ENCODE results near the gene EPB41L5.

The EPB41L5 gene

DNA sequence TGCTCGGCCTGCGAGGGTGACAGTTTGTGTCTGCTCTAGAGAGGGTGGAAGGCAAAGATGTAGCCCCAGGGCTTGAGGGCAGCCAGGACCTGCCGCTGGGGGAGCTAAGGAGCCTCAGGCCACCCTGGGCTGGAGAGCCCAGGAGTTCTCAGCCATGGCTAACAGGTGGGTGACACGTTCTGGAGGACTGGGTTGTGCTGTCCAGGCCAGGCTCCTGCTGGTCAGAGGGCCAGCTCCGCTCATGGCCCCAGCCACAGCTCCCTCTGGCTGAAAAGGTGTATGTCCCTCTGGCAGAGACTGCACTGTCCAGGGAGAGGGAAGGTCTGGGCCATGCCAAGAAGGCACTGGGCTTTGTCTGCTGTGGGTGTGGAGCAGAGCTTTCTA is 191.1 kb downstream of the EPB41L5 start:
- DNase-seq = no peak

GRCh38 chr2:120204417-120204816 is 191.5 kb downstream of the EPB41L5 start:
- DNase-seq = no peak

DNA sequence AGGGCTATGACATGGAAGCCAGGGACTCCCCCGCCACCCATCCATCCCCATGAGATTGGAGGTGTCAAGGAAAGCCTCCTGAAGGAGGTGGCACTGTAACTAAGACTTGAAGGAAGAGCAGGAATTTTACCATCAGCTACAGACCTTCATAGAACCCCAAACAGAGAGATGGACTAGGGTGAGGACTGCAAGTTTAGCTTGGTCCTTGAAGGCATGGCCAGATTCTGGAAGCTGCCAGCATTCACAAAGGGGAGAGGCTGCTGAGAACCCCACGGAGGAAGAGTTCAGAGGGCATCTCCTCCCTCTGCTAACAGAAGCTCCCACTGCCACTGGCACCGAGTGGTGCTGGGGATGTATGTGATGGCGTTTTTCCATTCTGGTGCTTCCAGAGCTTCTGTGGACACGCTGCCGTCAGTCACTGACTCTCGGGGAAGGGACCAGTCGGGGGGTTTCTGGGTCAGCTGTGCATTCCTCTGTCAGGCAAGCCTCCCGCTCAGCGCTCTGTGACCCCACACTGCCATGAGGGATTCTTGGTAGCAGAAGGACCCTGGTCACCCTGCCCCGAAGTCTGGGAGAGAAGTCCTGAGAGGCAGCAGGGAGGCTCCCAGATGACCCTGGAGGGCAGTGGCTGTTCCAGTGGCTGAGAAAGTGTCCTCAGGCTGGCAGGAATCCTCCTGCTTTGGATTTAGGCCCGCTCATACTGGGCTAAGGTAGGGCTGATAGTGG is 192.2 kb downstream of the EPB41L5 start:
- DNase-seq = no peak

GRCh38 chr2:120206022-120206581 is 193.2 kb downstream of the EPB41L5 start:
- no peak for DNase-seq

DNA sequence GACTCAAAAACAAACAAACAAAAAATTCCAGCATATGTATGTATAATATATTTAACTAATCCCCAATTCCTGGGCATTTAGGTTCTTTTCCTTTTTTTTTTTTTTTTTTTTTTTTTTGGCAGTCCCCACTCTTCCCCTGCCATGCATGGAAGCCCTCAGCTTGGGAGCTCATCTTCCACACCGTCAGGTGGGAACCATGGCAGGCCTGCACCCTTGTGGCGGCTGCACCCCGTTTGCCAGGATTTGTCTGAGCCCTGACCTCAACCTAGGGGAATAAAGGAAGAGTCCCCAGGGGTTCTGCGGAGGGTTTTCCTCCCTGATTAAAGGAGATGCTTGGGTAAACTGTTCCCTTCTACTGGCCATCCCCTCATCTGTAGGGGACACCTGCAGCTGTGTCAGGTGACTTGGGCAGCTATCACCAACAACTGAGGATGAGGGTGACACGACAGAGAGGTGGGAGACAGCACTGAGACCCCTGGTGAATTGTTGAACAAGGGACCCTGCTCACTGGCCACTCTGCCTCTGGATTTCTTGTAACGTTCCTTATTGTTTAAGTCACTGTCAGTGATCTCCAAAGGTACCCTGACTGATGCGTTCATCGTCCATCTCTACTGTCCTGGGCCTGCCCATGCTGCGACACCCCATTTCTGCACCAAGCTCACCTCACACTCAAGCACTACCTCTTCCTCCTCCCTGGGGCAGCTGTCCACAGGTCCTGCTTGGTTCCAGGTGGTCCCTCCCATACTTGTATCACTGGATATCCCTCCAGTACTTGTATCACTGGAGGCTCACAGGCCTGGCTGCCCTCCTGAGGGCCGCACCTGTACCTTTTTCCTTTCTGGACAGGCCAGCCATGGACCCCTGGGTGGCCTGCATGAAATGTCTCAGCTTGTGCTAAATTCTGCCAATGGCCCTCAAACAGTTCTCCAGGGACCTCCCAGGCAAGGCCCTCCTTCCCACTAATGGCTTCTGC is 195.8 kb downstream of the EPB41L5 start:
- DNase-seq = no peak

- no peak for DNase-seq
These were observed 196.8 kb downstream of the EPB41L5 start for GRCh38 chr2:120209427-120210269.

DNA sequence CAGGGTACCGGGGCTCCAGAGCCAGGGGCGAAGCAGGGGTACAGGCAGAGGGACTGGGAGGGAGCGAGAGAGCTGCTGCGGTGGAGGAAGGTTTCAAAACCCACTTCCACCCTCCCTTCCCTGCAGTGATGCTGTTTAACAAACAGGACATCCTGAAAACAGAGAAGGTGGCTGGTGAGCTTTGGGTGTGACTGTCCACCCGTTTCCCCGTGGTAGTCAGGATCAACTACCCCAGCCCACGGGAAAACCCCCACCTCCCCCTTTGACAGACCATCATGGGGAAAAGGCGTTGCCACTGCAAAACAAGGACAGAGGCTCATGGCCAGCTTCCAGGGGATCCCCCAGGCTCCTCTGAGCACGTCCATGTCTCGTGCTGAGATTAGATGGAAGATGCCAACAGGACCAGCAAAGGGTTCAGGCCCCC is 197.4 kb downstream of the EPB41L5 start:
- no peak for DNase-seq

- DNase-seq = no peak
These were observed 205.3 kb downstream of the EPB41L5 start for GRCh38 chr2:120218181-120218580.

DNA sequence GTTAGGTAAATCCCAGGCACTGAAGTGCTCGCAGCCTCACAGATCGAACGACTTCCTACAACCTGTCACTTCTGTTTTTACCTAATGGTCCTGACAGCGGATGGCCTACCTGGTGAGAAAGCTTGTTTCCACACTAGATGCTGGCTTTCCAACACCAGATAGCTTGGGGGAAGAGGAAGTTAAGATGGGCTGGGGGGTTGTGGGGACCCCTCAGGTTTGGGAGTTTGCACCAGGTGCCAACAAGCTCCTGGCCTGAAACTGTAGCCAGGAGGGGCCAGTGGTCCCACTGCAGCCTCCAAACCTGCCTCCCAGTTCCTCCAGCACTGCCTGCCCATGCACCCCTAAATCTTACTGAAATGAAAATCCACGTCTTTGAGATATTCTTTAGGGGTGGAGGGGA is 206.4 kb downstream of the EPB41L5 start:
- no peak for DNase-seq

- no peak for DNase-seq
These were observed 206.9 kb downstream of the EPB41L5 start for GRCh38 chr2:120219766-120220165.

DNA sequence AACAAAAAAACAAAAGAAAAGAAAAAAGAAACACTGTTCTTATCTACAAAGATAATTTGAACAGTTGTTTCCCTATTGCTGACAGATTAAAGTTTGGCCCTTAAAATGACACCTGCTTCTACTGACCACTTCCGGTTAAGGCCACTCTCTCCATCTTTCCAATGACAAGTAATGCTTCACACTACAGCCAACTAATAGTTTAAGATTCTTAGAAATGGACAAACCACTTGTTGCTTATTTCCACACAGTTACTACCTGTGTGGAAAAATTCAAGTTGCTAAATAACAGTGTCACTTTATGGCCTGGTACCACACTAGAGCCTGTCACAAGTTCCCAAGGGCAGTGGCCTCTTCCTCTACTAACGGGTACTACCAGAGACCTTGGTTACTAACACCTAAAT is 207.9 kb downstream of the EPB41L5 start:
- DNase-seq = no peak

DNA sequence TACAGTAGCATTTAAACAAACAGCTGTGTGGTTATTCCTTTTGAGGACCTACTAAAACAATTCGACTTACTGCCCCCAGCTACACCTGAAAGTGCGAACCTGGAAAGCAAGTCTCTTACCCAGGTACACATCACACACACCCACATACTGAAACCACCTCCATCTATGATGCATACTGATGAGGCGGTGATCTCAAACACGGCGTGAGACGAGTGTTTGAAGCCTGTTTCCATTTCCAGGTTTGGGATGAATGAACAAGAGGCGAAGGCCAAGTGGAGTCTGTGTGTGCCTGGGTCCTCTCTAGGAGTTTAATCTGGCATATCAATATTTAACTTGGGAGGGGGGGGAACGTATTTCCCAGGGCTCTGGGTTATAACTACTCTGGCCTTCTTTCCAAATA is 208.7 kb downstream of the EPB41L5 start:
- DNase-seq = no peak

DNA sequence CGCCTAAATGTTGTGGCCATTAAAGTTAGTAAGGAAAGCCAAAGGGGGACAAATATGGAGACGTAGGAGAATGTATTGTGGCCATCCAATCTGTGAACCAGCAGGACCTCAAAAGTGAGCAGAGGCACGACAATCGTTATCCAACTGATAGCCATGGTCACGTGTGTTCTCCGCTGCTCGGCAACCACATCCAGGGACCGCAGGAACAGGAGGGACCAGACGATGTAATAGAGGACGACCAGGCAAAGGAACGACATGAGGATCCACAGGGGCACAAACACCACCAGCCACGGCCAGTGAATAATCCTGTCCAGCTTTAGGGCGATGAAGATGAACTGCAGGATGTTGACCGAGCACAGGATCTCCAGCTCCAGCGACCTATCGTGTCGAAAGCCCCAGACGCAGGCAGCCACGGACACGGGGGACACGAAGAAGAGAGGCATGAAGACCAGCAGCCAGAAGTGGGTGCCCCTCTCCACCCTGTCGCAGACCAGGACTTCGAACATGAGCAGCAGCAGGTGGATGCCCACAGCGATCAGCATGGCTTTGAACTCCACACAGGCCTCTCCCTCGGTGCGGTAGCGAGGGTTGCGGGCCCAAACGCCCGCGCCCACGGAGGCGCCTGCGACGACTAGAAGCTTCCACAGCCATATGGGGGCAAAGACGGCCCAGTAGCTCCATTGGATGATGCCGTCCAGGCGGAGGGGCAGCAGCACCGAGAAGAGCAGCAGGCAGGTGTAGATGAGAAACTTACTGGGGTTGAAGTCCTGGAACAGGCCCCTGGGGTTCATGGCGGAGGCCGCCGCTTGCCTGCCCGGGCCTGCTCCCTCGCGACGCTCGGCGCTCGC is 209.5 kb downstream of the EPB41L5 start:
- no peak for DNase-seq

GRCh38 chr2:120223034-120223912 is 210.4 kb downstream of the EPB41L5 start, which contains the start of gene TMEM185B:
Gene TMEM185B, minus strand, starts transcription at chr2:120223400. Its CDS starts 424 bp downstream, at chr2:120222976.
- peak; percentile 85 for DNase-seq

DNA sequence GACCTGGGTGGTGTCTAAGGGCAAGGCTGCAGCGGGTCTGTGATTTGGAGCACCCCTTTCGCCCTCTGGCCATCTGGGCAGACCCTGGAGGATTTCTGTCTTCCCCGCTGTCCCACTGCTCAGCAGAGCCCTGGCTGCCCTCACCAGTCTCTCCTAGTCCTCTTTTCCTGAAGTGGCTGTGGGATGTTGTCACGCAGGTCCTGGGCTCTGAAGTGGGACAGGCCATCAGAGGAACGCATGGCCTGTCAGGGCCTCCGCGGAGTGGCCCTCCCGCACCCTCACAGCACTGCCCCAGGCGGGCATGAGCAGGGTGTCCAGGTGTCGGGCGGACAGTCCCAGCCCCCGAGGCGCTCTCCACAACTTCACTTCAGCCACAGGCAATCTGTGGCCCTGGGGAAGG is 211.4 kb downstream of the EPB41L5 start:
- no peak for DNase-seq

DNA sequence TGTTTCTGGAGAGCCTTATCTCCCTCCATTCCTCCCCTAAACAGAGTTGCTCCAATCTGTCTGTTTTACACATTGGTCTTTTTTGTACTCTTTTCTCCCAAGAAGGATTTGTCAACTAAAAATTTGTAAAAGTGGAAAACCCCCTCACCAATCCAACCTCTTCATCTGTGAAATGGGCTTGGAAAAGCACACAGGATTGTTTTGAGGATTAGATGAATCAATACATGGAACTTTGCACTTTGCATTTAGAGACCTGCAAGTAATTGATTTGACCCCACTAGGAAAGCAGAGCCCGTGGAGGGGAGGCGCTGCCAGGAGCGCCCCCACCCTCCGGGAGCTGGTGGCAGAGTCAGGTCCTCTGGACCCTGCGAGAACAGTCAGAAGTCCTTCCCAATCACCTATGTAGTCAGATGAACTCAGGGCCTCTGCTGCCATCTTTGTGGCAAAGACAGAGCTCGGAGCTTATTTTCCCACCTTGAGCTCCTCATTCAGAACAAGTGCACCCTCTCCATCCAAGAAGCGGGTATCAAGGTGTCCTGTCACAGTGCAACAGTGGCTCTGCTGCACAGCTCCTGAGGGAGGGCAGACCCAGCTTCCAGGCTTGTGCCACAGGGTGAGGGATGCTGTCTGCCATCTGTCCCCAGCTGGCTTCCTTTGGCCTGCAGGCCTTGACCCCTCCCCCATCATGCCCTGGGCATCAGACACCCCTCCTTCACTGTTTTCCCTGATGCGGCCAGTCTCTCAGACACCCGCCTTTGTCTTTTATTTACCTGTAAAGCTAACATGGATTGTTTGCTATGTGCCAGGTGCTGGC is 212.1 kb downstream of the EPB41L5 start:
- DNase-seq = peak; percentile 78

DNA sequence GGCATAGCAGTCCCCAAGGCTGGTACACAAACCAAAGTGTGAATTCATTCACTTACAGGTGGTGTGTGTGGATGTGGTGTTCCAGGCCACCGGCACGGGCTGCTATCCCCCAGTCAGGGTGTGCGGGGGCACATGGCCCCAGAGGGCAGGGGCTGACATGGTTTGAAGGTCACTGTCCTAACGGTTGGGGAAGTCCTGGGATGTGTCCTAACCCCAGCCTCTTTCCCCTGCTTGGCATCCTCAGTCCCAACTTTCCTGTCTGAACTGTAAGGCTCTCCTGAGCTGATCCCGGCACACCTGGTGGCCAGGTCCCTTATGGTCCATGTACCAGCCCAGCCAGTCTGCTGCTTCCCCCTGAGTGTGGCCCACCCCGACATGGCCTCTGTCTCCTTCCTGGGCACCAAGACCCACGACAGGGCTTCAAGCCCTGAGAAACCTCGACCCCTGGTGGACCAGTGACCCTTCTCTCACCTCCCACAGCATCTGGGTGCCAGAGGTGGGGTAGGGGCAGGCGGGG is 212.7 kb downstream of the EPB41L5 start:
- DNase-seq = no peak

GRCh38 chr2:120226316-120226715 is 213.4 kb downstream of the EPB41L5 start:
- DNase-seq = no peak
